ENCODE results near the gene MRC2. TPM values are rescaled to one million over a fixed set of nuclear protein-coding genes. Genes with fewer than 3 reads are reported as not detected.

Gene MRC2
- total and polyA plus RNA-seq, 9 of the 15 experiments (the other 6 are each of a cell fraction or from before 2014, with no cell fraction given), result 0.28 to 11.5 (median 6.6) TPM

DNA sequence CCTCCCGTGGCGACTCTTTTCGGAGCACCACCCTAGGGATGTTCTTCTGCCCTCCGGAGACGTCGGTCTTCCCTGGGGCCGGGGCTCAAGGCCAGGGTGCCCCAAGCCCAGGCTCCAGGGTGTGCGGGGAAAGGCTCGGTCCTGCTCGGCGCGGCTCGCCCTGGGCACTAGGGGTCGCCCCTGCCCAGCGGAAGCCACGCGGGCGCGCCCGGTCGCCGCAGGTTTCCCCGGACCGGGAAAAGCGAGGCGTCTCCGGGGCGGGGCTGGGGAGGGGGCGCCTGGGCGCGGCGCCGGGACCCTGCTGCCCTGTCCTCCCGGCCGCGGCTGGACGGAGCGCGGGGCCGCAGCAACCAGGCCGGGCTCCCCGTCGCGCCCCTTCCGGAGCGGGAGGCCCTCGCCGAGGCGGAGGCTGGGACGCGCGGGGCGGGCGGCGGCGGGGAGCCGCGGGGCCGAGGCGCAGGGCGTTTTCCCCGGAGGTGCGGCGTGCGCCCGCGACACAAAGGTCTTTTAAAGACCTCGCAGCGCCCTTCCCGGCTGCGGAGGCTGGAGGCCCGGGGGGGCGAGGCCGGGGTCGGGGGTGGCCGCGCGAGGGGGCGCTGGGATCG, 76.4 kb downstream of the MRC2 start (continued):
- no peak for TF ChIP-seq MED1 (CRISPR knock-in tag; IDR thresholded peaks at IDR 0.05; ENCODE audit: borderline replicate concordance)
- no peak for TF ChIP-seq DIDO1 (tag; IDR thresholded peaks at IDR 0.05; ENCODE audit: low read depth)
- TF ChIP-seq STAT5B (CRISPR knock-in tag; IDR thresholded peaks at IDR 0.05), result no peak
- TF ChIP-seq MYC (IDR thresholded peaks at IDR 0.05; ENCODE audit: low read depth, low read length), result peak; percentile 62
- no peak for TF ChIP-seq MYC (CRISPR knock-in tag; IDR thresholded peaks at IDR 0.05; ENCODE audit: borderline replicate concordance, low read depth)
- no peak for TF ChIP-seq PHTF2 (CRISPR knock-in tag; IDR thresholded peaks at IDR 0.05)
- TF ChIP-seq ZKSCAN1 (IDR thresholded peaks at IDR 0.05; ENCODE audit: low read depth, low read length), result 0 out of 2 replicates have a peak, but pooled peaks have one; percentile 38
- no peak for TF ChIP-seq RAD51 (IDR thresholded peaks at IDR 0.05; ENCODE audit: borderline replicate concordance, low read depth)
- TF ChIP-seq, protein P1, sequence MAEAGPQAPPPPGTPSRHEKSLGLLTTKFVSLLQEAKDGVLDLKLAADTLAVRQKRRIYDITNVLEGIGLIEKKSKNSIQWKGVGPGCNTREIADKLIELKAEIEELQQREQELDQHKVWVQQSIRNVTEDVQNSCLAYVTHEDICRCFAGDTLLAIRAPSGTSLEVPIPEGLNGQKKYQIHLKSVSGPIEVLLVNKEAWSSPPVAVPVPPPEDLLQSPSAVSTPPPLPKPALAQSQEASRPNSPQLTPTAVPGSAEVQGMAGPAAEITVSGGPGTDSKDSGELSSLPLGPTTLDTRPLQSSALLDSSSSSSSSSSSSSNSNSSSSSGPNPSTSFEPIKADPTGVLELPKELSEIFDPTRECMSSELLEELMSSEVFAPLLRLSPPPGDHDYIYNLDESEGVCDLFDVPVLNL (CRISPR knock-in tag; IDR thresholded peaks at IDR 0.05; ENCODE audit: low read depth), result no peak
- no peak for TF ChIP-seq ZNF324 (CRISPR knock-in tag; IDR thresholded peaks at IDR 0.05)
- TF ChIP-seq PCBP2 (IDR thresholded peaks at IDR 0.05; ENCODE audit: low read depth, low read length, poor library complexity, severe bottlenecking), result no peak
- TF ChIP-seq ZNF174 (CRISPR knock-in tag; IDR thresholded peaks at IDR 0.05), result no peak
- TF ChIP-seq, protein P2, sequence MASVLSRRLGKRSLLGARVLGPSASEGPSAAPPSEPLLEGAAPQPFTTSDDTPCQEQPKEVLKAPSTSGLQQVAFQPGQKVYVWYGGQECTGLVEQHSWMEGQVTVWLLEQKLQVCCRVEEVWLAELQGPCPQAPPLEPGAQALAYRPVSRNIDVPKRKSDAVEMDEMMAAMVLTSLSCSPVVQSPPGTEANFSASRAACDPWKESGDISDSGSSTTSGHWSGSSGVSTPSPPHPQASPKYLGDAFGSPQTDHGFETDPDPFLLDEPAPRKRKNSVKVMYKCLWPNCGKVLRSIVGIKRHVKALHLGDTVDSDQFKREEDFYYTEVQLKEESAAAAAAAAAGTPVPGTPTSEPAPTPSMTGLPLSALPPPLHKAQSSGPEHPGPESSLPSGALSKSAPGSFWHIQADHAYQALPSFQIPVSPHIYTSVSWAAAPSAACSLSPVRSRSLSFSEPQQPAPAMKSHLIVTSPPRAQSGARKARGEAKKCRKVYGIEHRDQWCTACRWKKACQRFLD (CRISPR knock-in tag; IDR thresholded peaks at IDR 0.05), result no peak
- no peak for TF ChIP-seq EGR1 (conservative IDR thresholded peaks at IDR 0.05)
- TF ChIP-seq, protein P3, sequence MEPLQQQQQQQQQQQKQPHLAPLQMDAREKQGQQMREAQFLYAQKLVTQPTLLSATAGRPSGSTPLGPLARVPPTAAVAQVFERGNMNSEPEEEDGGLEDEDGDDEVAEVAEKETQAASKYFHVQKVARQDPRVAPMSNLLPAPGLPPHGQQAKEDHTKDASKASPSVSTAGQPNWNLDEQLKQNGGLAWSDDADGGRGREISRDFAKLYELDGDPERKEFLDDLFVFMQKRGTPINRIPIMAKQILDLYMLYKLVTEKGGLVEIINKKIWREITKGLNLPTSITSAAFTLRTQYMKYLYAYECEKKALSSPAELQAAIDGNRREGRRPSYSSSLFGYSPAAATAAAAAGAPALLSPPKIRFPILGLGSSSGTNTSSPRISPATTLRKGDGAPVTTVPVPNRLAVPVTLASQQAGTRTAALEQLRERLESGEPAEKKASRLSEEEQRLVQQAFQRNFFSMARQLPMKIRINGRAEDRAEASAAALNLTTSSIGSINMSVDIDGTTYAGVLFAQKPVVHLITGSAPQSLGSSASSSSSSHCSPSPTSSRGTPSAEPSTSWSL (CRISPR knock-in tag; IDR thresholded peaks at IDR 0.05; ENCODE audit: borderline replicate concordance), result no peak
- peak; percentile 64 for TF ChIP-seq POLR2G (IDR thresholded peaks at IDR 0.05; ENCODE audit: low read depth, low read length)
- TF ChIP-seq ZNF707 (CRISPR knock-in tag; conservative IDR thresholded peaks at IDR 0.05), result no peak
- no peak for TF ChIP-seq HNRNPUL1 (IDR thresholded peaks at IDR 0.05; ENCODE audit: low read length)
- TF ChIP-seq SMC3 (conservative IDR thresholded peaks at IDR 0.05; ENCODE audit: insufficient read depth, low read depth, low read length), result peak; percentile 50; the same call in 1 of the 2 replicates
- no peak for TF ChIP-seq POU5F1 (IDR thresholded peaks at IDR 0.05; ENCODE audit: borderline replicate concordance, low read depth, low read length, partially characterized antibody)
- no peak for TF ChIP-seq ESRRB (CRISPR knock-in tag; IDR thresholded peaks at IDR 0.05; ENCODE audit: borderline replicate concordance)
- TF ChIP-seq, protein P4, sequence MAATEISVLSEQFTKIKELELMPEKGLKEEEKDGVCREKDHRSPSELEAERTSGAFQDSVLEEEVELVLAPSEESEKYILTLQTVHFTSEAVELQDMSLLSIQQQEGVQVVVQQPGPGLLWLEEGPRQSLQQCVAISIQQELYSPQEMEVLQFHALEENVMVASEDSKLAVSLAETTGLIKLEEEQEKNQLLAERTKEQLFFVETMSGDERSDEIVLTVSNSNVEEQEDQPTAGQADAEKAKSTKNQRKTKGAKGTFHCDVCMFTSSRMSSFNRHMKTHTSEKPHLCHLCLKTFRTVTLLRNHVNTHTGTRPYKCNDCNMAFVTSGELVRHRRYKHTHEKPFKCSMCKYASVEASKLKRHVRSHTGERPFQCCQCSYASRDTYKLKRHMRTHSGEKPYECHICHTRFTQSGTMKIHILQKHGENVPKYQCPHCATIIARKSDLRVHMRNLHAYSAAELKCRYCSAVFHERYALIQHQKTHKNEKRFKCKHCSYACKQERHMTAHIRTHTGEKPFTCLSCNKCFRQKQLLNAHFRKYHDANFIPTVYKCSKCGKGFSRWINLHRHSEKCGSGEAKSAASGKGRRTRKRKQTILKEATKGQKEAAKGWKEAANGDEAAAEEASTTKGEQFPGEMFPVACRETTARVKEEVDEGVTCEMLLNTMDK (IDR thresholded peaks at IDR 0.05; ENCODE audit: borderline replicate concordance, insufficient read depth, low read depth, low read length, poor library complexity, severe bottlenecking), result peak; percentile 34
- TF ChIP-seq NEUROD1 (IDR thresholded peaks at IDR 0.05; ENCODE audit: borderline replicate concordance, low read depth, low read length, partially characterized antibody), result no peak

Measured in K562 (cell line).